DMS 273 treated with DMSO at 0.1 percent for 48 hours (cell line): ENCODE results near the gene SAA4.
"Not testable (repeated sequence)": the region's sequence is repeated elsewhere in the genome, so short reads cannot be mapped to it uniquely, and the experiment has no call there.

ENCODE experiments used
- DNase-seq: peaks from one replicate; lab custom pipeline; 2025; lab: John Stamatoyannopoulos, UW

The SAA4 gene

GRCh38 chr11:18189476-18190245 is 46.9 kb downstream of the SAA4 start:
- not testable (repeated sequence) for DNase-seq

- DNase-seq = no peak
Measured at GRCh38 chr11:18188796-18189195, 47.8 kb downstream of the SAA4 start.
